Keratinocyte (primary cell): Measurements from ENCODE around the gene CMSS1. TPM values are rescaled to one million over a fixed set of nuclear protein-coding genes. Genes with fewer than 3 reads are reported as not detected.

ENCODE experiments used
- DNase-seq: peaks from one replicate; pipeline ENCODE4 v3.0.0-alpha.2; 2011; ENCODE audit warnings: low read depth, missing footprints, low spot score
- FAIRE-seq: peaks from 2 replicates; lab custom pipeline; 2011; peaks lifted over from hg19 to GRCh38; lab: Jason Lieb, UNC
- H2AFZ ChIP-seq: 2 replicates; pipeline ENCODE4 v1.6.0; 2012; ENCODE audit warnings: low read length, control low read depth, inconsistent platforms; ENCODE audit not compliant: control insufficient read depth
- H3K27ac ChIP-seq: 2 replicates; pipeline ENCODE4 v1.5.1; 2011; ENCODE audit warnings: low read length; ENCODE audit not compliant: control insufficient read depth, insufficient read depth
- H3K27me3 ChIP-seq: 3 replicates; pipeline ENCODE4 v1.6.0; 2011; ENCODE audit warnings: low read length; ENCODE audit not compliant: control insufficient read depth, insufficient read depth; ENCODE audit errors: extremely low read depth
- H3K36me3 ChIP-seq, 2 experiments: 2 replicates in 1 of 2; 3 replicates in 1 of 2; pipeline ENCODE4 v1.5.1; 2011; ENCODE audit warnings: low read length in 2 of 2, mild to moderate bottlenecking in 1 of 2; ENCODE audit not compliant: control insufficient read depth in 2 of 2, insufficient read depth in 2 of 2; ENCODE audit errors: extremely low read depth in 1 of 2
- H3K4me1 ChIP-seq: 3 replicates; pipeline ENCODE4 v1.5.1; 2011; ENCODE audit warnings: low read length; ENCODE audit not compliant: control insufficient read depth, insufficient read depth; ENCODE audit errors: extremely low read depth
- H3K4me2 ChIP-seq: 3 replicates; pipeline ENCODE4 v1.6.0; 2011; ENCODE audit warnings: low read depth, low read length; ENCODE audit not compliant: control insufficient read depth, insufficient read depth; ENCODE audit errors: extremely low read depth
- H3K4me3 ChIP-seq, 3 experiments: fragments of 200-600 bp in 1 of 3; sonication (generic) in 1 of 3; 2 replicates in 2 of 3; 3 replicates in 1 of 3; pipeline ENCODE4 v1.5.1; 2011 to 2016; ENCODE audit warnings: low read length in 3 of 3, mild to moderate bottlenecking in 3 of 3, control low read depth in 2 of 3, inconsistent platforms in 1 of 3, low read depth in 1 of 3, mixed read lengths in 1 of 3, mixed run types in 1 of 3, moderate library complexity in 1 of 3; ENCODE audit not compliant: control insufficient read depth in 2 of 3, insufficient read depth in 2 of 3; ENCODE audit errors: extremely low read depth in 1 of 3
- H3K79me2 ChIP-seq: 2 replicates; pipeline ENCODE4 v1.6.0; 2012; ENCODE audit warnings: low read length; ENCODE audit not compliant: control insufficient read depth, insufficient read depth
- H3K9ac ChIP-seq: 3 replicates; pipeline ENCODE4 v1.6.0; 2011; ENCODE audit warnings: low read length; ENCODE audit not compliant: control insufficient read depth, insufficient read depth; ENCODE audit errors: extremely low read depth
- H3K9me1 ChIP-seq: 3 replicates; pipeline ENCODE4 v1.6.0; 2011; ENCODE audit warnings: low read length; ENCODE audit not compliant: control insufficient read depth, insufficient read depth; ENCODE audit errors: extremely low read depth
- H3K9me3 ChIP-seq: 2 replicates; pipeline ENCODE4 v1.5.1; 2012; ENCODE audit warnings: low read depth, low read length; ENCODE audit not compliant: control insufficient read depth
- H4K20me1 ChIP-seq: 3 replicates; pipeline ENCODE4 v1.6.0; 2011; ENCODE audit warnings: low read length; ENCODE audit not compliant: control insufficient read depth, insufficient read depth; ENCODE audit errors: extremely low read depth
- CTCF ChIP-seq, 3 experiments: IDR thresholded peaks in 1 of 3; conservative IDR thresholded peaks in 1 of 3; optimal IDR thresholded peaks in 1 of 3; 2 replicates in 2 of 3; 3 replicates in 1 of 3; pipeline versions ENCODE3 to v1.5.1; 2011; ENCODE audit warnings: low read length in 3 of 3, mild to moderate bottlenecking in 3 of 3, moderate library complexity in 2 of 3, control low read depth in 1 of 3, inconsistent platforms in 1 of 3; ENCODE audit not compliant: insufficient read depth in 2 of 3; ENCODE audit errors: extremely low read depth in 1 of 3
- EZH2 ChIP-seq: IDR thresholded peaks from one replicate; pipeline ENCODE4 v1.6.1; 2012; ENCODE audit warnings: inconsistent platforms, mild to moderate bottlenecking, low read length, moderate library complexity
- dilution Hi-C: fragments of 300-500 bp; cut with MboI; formaldehyde crosslinking; loops from one replicate; pipeline ENCODE4 v1.7.0; 2020; ENCODE audit warnings: low sequenced_read_pairs; ENCODE audit not compliant: extremely low pct_ligation_motif_present
- polyA plus RNA-seq, 5 experiments: library from polyadenylated mRNA; depleted of rRNA in 3 of 5; stranded (reverse) in 3 of 5; stranded (forward) in 1 of 5; unstranded in 1 of 5; fragments of >200 nt; gene quantifications; 1 replicate in 1 of 5; 2 replicates in 3 of 5; 3 replicates in 1 of 5; pipeline versions ENCODE4 v1.2.1 to v1.2.3, GENCODE V29; 2011 to 2012; ENCODE audit warnings: missing spikeins in 2 of 5, low read depth in 1 of 5, low replicate concordance in 1 of 5

Gene CMSS1
- polyA plus RNA-seq, 1 donor (not counting 4 experiments of a cell fraction or from before 2014, with no cell fraction given): 37.2 TPM

DNA sequence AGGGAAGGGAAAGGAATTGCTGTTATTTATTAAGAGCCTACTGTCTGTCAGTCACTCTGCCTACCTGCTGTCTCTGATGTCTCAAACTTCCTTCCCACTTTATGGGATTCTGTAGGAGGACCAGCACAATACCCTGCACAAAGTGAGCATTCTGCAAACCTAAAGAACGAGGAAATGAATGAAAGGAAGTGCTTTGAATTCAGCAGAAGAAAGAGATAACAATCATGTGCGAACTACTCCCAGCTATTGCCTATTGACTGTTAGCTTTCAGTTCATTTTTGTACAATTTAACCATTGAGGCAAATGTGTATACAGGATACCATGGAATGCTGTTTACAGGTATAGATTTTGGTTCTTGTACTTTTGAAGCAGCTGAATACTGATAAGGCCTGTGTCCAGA lies 66.8 kb downstream of the CMSS1 start:
- Histone ChIP-seq H3K9me1 (no peaks in the 10 kb centered on the region), H3K9ac (no peak overlapping the region), H4K20me1 (no peaks in the 10 kb centered on the region), H3K4me1 (peaks cover 7% of the 10 kb centered on the region), H3K9me3 (no peaks in the 10 kb centered on the region), H3K36me3 (no peaks in the 10 kb centered on the region), H3K27ac (no peak overlapping the region), H3K4me2 (peak overlapping the region; percentile 57), H3K4me3 (peak overlapping the region in 1 of 3 experiments; percentile 13), H3K79me2 (peaks cover 2% of the 10 kb centered on the region), H3K27me3 (no peaks in the 10 kb centered on the region), H2AFZ (peak overlapping the region; percentile 46)
- DNase-seq: no peak
- dilution Hi-C loops: no loop called here
- TF ChIP-seq EZH2: no peak
- FAIRE-seq: peak; percentile 86

DNA sequence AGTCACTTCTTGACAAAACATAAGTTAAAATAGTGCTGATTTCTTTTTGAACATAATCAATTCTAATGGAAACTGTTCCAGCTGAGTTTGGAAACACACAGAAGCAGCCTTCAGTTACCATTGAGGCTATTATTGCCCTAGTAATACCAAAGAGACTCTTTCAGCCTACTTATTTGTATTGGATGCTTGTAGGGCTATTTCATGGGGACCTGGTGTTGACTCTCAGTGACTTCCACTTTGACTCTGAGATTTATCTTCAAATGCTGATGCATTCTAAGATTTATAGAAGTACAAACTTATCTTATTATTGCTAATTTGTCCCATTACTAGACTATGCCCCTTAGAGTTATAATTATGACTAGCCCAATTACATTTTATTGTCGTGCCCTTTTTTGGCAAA lies 67.4 kb downstream of the CMSS1 start:
- H3K9ac ChIP-seq: no peak overlapping the region
- H3K9me1 ChIP-seq: no peaks in the 10 kb centered on the region
- H3K4me1 ChIP-seq: peaks cover 7% of the 10 kb centered on the region
- H3K9me3 ChIP-seq: no peaks in the 10 kb centered on the region
- DNase-seq: no peak
- FAIRE-seq: peak; percentile 49
- no peak overlapping the region for H3K4me3 ChIP-seq
- H3K27ac ChIP-seq: no peak overlapping the region
- H3K79me2 ChIP-seq: no peaks in the 10 kb centered on the region
- dilution Hi-C loops: no loop called here
- no peak overlapping the region for H2AFZ ChIP-seq
- H3K27me3 ChIP-seq: no peaks in the 10 kb centered on the region
- H3K4me2 ChIP-seq: peak overlapping the region; percentile 57
- TF ChIP-seq EZH2: no peak
- no peak for TF ChIP-seq CTCF (optimal IDR thresholded peaks at IDR 0.05 in 1 of 3, IDR thresholded peaks at IDR 0.05 in 1 of 3, conservative IDR thresholded peaks at IDR 0.05 in 1 of 3; ENCODE audit: extremely low read depth in 1 of 3, insufficient read depth in 2 of 3, low read length in 3 of 3)
- no peaks in the 10 kb centered on the region for H4K20me1 ChIP-seq
- no peaks in the 10 kb centered on the region for H3K36me3 ChIP-seq

GRCh38 chr3:99885851-99886250 lies 68.2 kb downstream of the CMSS1 start:
- no peaks in the 10 kb centered on the region for H4K20me1 ChIP-seq
- no peak overlapping the region for H3K27ac ChIP-seq
- H2AFZ ChIP-seq: no peak overlapping the region
- H3K4me1 ChIP-seq: peaks cover 7% of the 10 kb centered on the region
- H3K9me3 ChIP-seq: no peaks in the 10 kb centered on the region
- peak; percentile 66 for FAIRE-seq
- H3K27me3 ChIP-seq: no peaks in the 10 kb centered on the region
- H3K4me2 ChIP-seq: no peak overlapping the region
- DNase-seq: no peak
- H3K79me2 ChIP-seq: no peaks in the 10 kb centered on the region
- dilution Hi-C loops: no loop called here
- no peaks in the 10 kb centered on the region for H3K36me3 ChIP-seq
- H3K4me3 ChIP-seq: no peak overlapping the region
- H3K9me1 ChIP-seq: no peaks in the 10 kb centered on the region
- TF ChIP-seq EZH2 (no peak), CTCF (optimal IDR thresholded peaks at IDR 0.05 in 1 of 3, IDR thresholded peaks at IDR 0.05 in 1 of 3, conservative IDR thresholded peaks at IDR 0.05 in 1 of 3; ENCODE audit: extremely low read depth in 1 of 3, insufficient read depth in 2 of 3, low read length in 3 of 3) (no peak)
- H3K9ac ChIP-seq: no peak overlapping the region
